GM18520 (cell line): ENCODE results near the gene CALML6.

Experiments
- ATAC-seq: cut with Tn5 transposase; IDR thresholded peaks from one replicate; pipeline ENCODE4 v1.9.1; 2021; ENCODE audit not compliant: unreplicated experiment

The CALML6 gene

GRCh38 chr1:1964811-1965210 lies 49.8 kb downstream of the CALML6 start:
- ATAC-seq = no peak

GRCh38 chr1:1965546-1965945 lies 50.5 kb downstream of the CALML6 start:
- no peak for ATAC-seq

- no peak for ATAC-seq
Observed at GRCh38 chr1:1966071-1966740, 51.1 kb downstream of the CALML6 start.
